ENCODE results near the gene CFAP77. TPM values are rescaled to one million over a fixed set of nuclear protein-coding genes. Genes with fewer than 3 reads are reported as not detected.

The CFAP77 gene
- total and polyA plus RNA-seq, 2 of the 4 experiments (the other 2 are of a cell fraction), result not detected

DNA sequence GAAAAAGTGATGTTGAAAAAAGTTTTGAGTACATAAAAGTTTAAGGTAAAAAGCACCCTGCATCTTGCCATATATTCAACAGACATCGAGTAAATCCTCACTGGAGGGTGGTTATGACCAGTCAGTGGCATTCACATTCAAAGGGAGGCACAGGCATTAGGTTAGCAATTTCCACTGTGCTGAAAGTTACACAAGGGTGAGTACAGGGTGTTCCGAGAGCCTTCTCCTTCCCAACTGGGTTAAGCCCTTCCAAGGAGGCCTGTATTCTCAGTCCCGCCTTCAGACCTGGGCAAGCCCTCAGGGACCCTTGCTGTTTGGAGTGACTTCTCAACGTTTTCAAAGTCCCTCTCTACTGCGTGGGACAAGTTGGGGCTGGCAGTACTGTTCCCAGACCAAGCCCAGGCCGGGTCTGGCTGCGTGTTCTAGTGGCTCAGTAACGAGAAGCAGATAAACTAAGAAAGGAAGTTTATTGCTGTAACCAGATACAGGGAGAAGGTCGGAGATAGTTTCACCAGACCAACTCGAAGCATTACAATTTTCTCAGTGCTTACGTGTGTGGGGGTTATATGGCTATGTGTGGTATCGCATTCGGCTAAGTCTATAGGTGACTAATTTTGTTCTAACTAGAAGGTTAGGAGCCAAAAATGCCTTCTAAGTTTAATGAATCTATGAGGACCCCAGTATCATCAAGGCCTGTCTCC is 42.2 kb upstream of the CFAP77 start:
- Histone ChIP-seq H3K9ac (ENCODE audit: low read depth, low read length) (no peak overlapping the region), H3K56ac (ENCODE audit: extremely low read depth, insufficient read depth, low read length) (no peak overlapping the region), H3K27me3 (ENCODE audit: control insufficient read depth, insufficient read depth, low read length) (0 out of 2 replicates have a peak, but pooled peaks cover 3% of the 10 kb centered on the region), H4K91ac (ENCODE audit: insufficient read depth, low read depth, low read length) (no peak overlapping the region), H2BK20ac (ENCODE audit: low read depth, low read length) (no peak overlapping the region), H2BK5ac (ENCODE audit: low read depth, low read length, poor library complexity, severe bottlenecking) (no peak overlapping the region), H3K4me1 (ENCODE audit: control insufficient read depth, insufficient read depth, low read length) (peaks cover 3% of the 10 kb centered on the region), H2AK5ac (ENCODE audit: low read depth, low read length) (no peak overlapping the region), H2BK120ac (ENCODE audit: low read depth, low read length) (no peak overlapping the region), H2BK15ac (ENCODE audit: low read depth, low read length) (no peak overlapping the region), H3K4ac (ENCODE audit: low read depth, low read length) (no peak overlapping the region), H3K23ac (ENCODE audit: low read depth, low read length) (no peak overlapping the region), H3K18ac (ENCODE audit: low read depth, low read length) (no peak overlapping the region), H3K14ac (replicated peaks; ENCODE audit: low read depth, low read length) (no peak overlapping the region), H2AK9ac (replicated peaks; ENCODE audit: low read depth, low read length, poor library complexity) (no peak overlapping the region), H3K79me1 (ENCODE audit: low read depth in 1 of 2, low read length in 2 of 2) (no peaks in the 10 kb centered on the region), H4K5ac (ENCODE audit: low read depth, low read length) (no peak overlapping the region), H2AFZ (replicated peaks; ENCODE audit: low read length, poor library complexity) (no peak overlapping the region), H3K36me3 (ENCODE audit: control insufficient read depth, insufficient read depth, low read length) (no peaks in the 10 kb centered on the region), H3K27ac (ENCODE audit: insufficient read depth, low read length) (no peak overlapping the region), H4K8ac (ENCODE audit: low read depth in 2 of 2, low read length in 2 of 2) (no peak overlapping the region), H3K4me2 (ENCODE audit: low read depth, low read length) (no peak overlapping the region), H4K20me1 (ENCODE audit: insufficient read depth, low read length) (no peaks in the 10 kb centered on the region), H3K9me1 (ENCODE audit: insufficient read depth, low read length) (peaks cover 3% of the 10 kb centered on the region; the same call in 1 of the 2 replicates), H3K9me3 (ENCODE audit: control insufficient read depth, insufficient read depth, low read length) (no peaks in the 10 kb centered on the region), H3K4me3 (ENCODE audit: insufficient read depth, low read depth, low read length) (no peak overlapping the region)
- WGBS, 2 experiments (ENCODE audit: extremely low coverage in 2 of 2, insufficient read length in 1 of 2), result 79% methylated on average over 4 of the region's 13 CpGs; no CpG with 5 or more reads in 1 of the 2 experiments
- no TSS peak for BruUV-seq (replicated peaks)
- ChIA-PET POLR2A (ENCODE audit: unreplicated experiment) (no interaction called here), CTCF (no interaction called here)
- dilution Hi-C loops (cut with HindIII; ENCODE audit: low sequenced_read_pairs, unreplicated experiment) (no loop called here), intact Hi-C loops (cut with micrococcal nuclease) (no loop called here), in situ Hi-C loops (cut with MboI; ENCODE audit: low sequenced_read_pairs) (no loop called here)
- ATAC-seq (ENCODE audit: low read depth), result no peak
- no peak for DNase-seq
- no peak for TF ChIP-seq RAD21 (IDR thresholded peaks at IDR 0.05; ENCODE audit: low read length)
- TF ChIP-seq FOS (IDR thresholded peaks at IDR 0.05; ENCODE audit: low read depth, low read length), result no peak
- no peak for TF ChIP-seq CEBPB (IDR thresholded peaks at IDR 0.05; ENCODE audit: low read depth, low read length)
